Measurements from ENCODE around the gene ADGRE1.
"Not testable (repeated sequence)": the region's sequence is repeated elsewhere in the genome, so short reads cannot be mapped to it uniquely, and the experiment has no call there.

The ADGRE1 gene, protein sequence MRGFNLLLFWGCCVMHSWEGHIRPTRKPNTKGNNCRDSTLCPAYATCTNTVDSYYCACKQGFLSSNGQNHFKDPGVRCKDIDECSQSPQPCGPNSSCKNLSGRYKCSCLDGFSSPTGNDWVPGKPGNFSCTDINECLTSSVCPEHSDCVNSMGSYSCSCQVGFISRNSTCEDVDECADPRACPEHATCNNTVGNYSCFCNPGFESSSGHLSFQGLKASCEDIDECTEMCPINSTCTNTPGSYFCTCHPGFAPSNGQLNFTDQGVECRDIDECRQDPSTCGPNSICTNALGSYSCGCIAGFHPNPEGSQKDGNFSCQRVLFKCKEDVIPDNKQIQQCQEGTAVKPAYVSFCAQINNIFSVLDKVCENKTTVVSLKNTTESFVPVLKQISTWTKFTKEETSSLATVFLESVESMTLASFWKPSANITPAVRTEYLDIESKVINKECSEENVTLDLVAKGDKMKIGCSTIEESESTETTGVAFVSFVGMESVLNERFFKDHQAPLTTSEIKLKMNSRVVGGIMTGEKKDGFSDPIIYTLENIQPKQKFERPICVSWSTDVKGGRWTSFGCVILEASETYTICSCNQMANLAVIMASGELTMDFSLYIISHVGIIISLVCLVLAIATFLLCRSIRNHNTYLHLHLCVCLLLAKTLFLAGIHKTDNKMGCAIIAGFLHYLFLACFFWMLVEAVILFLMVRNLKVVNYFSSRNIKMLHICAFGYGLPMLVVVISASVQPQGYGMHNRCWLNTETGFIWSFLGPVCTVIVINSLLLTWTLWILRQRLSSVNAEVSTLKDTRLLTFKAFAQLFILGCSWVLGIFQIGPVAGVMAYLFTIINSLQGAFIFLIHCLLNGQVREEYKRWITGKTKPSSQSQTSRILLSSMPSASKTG

DNA sequence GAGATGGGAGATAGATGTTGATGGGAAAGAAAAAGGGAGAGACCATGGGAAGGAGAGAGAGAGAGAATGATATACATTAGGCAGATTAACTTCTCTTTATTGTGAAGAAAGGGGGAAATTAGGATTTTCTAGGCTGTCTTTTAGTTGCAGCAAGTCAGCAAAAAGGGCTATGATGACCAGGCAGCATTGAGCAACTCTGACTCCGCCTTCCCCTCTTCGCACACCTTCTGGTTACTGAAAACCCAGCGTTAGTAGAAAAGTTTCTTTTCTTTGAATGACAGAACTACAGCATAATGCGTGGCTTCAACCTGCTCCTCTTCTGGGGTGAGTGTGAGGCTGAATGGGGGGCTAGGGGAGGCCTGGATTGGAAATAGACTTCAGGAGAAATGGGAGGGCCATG is at the start of gene ADGRE1:
Gene ADGRE1 (plus strand): TSS at position 264 of the 400 bp plus-strand sequence. CDS start 30 bp downstream, at position 294.
- DNase-seq, result no peak

GRCh38 chr19:6838062-6838655 is 49.2 kb upstream of the ADGRE1 start:
- DNase-seq, result no peak

DNA sequence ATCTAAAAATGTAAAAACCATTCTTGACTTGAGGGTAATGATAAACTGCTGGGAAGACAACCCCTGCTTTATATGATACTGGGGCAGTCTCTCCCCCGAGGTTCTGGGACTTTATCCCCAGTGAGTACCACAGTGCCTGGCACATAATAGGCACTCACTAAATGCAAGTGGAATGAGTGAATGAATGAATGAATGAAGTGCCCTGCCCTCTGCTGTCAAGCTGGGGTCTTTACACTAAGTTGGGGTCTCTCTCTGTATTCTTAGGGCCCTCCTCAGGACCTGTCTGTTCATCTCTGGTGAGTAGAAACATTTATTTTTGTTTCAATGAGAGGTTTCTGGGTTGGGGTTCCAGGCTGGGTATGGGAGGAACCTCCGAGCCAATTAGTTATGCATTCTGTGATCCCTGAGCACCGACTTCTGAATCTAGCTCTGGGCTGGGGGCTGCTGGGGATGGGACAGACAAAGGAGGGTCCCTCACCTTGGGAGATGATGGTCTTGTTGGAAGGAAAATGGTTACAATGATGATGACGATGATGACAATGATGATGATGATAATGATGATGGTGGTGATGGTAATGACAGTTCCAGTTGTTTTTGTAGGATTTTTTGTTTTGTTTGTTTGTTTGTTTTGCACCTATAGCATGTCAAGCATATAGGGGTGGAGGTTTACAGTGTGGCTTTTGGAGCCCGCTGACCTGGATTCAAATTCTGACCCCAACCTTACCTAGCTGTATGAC is 44.3 kb upstream of the ADGRE1 start:
- DNase-seq, result no peak

GRCh38 chr19:6847828-6848200 is 39.6 kb upstream of the ADGRE1 start:
- no peak for DNase-seq

DNA sequence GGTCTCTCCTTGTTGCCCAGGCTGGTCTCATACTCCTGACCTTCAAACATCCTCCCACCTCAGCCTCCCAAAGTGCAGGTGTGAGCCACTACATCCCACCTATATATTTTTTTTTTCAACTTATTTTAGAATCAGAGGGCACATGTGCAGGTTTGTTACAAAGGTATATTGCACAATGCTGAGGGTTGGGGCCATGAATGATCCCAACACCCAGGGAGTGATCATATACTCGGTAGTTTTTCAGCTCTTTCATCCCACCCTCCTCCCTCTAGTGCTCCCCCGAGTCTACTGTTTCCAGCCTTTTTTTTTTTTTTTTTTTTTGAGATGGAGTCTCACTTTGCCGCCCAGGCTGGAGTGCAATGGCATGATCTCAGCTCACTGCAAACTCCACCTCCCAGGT is 38.4 kb upstream of the ADGRE1 start:
- DNase-seq, result no peak

GRCh38 chr19:6849876-6850275 is 37.5 kb upstream of the ADGRE1 start:
- DNase-seq, result no peak

DNA sequence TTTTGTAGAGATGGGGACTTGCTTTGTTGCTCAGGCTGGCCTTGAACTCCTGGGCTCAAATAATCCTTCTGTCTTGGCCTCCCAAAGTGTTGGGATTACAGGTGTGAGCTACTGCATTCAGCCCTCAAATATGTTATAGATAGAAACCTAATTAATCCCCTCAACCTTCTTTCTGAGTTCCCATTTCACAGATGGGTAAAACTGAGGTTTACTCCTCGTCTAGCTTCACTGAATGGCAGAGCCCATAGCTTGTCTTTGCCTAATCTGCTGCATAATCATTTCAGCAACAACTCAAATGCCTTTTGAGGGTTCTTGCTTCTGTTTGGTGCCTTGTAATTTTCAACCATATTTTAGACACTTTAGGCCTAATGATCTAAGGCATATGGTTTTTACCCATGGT is 36.0 kb upstream of the ADGRE1 start:
- DNase-seq, result no peak

DNA sequence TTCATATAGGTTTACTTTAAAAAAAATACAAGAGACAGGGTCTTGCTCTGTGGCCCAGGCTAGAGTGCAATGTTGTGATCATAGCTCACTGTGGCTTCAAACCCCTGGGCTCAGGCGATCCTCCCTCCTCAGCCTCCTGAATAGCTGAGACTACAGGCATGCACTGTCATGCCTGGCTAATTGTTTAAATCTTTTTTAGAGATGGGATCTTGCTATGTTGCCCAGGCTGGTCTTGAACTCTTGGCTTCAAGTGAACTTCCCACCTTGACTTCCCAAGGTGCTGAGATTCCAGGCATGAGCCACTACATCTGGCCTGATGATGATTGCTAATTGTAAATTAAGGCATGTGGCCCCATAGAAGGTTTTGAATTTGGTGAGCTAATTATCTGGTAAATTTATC is 35.4 kb upstream of the ADGRE1 start:
- no peak for DNase-seq

DNA sequence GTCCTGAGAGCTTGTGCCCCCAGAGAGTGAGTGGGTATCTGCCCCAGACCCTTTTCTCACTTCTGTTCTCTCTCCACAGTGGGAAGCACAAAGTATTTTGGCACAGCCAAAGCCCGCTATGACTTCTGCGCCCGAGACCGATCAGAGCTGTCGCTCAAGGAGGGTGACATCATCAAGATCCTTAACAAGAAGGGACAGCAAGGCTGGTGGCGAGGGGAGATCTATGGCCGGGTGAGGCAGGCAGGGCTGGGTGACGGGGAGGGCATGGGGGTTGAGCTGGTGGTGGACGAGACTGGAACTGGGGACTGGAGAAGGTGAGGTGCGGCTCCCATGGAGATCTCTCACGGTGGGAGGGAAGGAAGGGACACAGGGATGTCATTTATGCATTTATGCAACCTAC is 33.5 kb upstream of the ADGRE1 start:
- no peak for DNase-seq

- DNase-seq, result no peak
These were observed 32.6 kb upstream of the ADGRE1 start for GRCh38 chr19:6854758-6855157.

GRCh38 chr19:6856749-6857372 is 30.5 kb upstream of the ADGRE1 start:
- no peak for DNase-seq

- no peak for DNase-seq
These were observed 25.6 kb upstream of the ADGRE1 start for GRCh38 chr19:6861683-6862286.

- DNase-seq, result peak; percentile 92
These were observed 24.7 kb upstream of the ADGRE1 start for GRCh38 chr19:6862673-6863078.

DNA sequence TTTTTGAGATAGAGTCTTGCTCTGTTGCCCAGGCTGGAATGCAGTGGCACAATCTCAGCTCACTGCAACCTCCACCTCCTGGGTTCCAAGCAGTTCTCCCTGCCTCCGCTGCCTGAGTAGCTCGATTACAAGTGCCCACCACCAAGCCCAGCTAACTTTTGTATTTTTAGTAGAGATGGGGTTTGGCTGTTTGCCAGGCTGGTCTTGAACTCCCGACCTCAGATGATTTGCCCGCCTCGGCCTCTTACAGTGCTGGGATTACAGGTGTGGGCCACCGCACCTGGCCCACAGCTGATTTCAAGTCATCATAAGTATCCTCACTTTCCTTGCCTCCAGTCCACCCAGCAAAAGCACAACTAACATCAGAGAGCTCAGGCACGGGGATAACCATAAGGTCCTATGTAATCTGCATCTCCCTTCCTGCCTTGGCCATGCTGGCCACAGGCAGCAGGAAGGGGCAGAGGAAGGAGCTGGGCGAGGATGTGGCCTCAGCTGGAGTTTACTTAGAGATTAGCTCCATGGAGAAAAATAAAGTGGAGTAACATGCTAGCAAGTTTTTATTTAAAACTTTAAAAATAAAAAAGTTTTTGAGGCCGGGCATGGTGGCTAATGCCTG is 22.9 kb upstream of the ADGRE1 start:
- DNase-seq, result no peak

GRCh38 chr19:6865849-6866248 is 21.5 kb upstream of the ADGRE1 start:
- DNase-seq, result no peak

GRCh38 chr19:6866741-6867151 is 20.6 kb upstream of the ADGRE1 start:
- no peak for DNase-seq

DNA sequence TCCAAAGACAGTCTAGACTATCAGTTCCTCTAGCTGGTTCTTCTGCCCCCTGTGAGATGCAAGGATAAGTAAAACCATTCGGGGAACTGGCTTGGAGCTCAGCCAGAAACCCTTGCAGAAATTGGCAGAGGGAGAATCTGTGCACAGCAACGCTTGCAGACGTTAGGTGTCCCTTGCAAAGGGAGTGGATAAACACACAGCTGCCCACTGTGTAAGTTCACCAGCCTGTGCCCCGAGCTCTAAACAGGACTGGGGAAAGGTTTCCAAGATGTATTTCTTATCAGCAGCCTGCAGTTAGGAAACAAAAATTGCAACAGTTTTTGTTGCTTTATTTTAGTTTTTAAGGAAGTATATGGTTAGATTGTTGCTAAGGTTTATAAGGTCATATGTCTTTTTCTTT is 19.0 kb upstream of the ADGRE1 start:
- DNase-seq, result no peak

DNA sequence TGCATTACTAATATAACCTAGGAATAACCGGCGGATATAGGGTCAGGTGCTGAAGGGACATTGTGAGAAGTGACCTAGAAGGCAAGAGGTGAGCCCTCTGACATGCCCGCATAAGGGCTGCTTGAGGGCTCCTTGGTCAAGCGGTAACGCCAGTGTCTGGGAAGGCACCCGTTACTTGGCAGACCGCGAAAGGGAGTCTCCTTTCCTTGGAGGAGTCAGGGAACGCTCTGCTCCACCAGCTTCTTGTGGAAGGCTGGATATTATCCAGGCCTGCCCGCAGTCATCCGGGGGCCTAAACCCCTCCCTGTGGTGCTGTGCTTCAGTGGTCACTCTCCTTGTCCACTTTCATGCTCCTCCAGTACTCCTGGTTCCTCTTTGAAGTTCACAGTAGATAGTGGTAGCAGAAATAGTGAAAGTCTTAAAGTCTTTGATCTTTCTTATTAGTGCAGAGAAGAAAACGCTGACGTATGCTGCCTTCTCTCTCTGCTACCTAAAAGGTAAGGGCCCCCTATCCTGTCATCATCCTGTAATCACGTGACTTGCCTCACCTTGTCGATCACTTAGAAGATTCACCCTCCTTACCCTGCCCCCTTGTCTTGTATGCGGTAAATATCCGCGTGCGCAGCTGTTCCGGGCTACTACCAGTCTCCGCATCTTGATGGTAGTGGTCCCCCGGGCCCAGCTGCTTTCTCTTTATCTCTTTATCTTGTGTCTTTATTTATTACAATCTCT is 18.1 kb upstream of the ADGRE1 start:
- not testable (repeated sequence) for DNase-seq

DNA sequence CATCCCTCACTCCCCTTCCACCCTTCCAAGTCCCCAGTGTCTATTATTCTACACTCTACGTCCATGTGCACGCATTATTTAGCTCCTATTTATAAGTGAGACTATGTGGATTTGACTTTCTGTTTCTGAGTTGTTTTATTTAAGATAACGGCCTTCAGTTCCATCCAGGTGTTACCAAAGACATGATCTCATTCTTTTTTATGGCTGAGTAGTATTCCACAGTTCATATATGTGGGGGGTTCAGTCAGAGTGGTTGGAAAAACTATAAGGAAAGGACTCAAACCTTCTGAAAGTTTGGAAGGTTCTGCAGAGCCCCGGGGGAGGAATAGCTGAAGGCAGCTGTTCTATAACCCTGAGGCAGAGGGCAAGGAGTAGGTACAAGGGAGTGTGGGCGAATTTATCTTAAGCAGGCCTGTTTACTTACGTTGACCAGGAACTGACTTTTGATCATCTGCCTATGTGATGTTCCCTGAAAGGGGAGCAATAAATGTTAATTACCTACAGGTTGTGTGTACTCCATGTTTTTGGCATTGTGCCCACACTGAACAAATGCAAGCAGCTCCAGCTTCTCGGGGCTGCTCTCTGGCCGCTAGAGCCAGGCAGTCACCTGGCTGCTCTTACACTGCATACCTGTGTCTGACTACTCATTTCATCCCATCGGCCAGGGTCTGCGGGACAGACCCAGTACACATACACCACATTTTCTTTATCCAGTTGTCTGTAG is 13.5 kb upstream of the ADGRE1 start:
- no peak for DNase-seq

DNA sequence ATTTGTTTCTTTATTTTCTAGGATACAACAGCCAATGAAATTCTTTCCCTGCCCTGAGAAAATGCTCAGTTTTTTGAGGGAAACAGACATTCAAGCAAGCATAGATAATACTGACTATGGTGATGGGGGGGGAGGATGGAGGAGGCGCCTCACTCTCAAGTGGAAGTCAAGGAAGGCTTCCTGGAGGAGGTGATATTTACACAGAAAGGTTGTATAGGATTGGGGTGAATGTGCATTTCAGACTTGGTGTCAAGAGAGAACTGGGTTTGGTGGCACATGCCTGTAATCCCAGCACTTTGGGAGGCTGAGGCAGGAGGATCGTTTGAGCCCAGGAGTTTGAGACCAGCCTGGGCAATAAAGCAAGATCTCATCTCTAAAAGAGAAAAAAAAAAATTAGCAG is 12.2 kb upstream of the ADGRE1 start:
- no peak for DNase-seq
